Astrocyte (in vitro differentiated cells and primary cell): ENCODE measurements around the gene SRSF1. TPM values are rescaled to one million over a fixed set of nuclear protein-coding genes. Genes with fewer than 3 reads are reported as not detected.

Experiments
- DNase-seq: peaks from one replicate; pipeline ENCODE4 v3.0.0-alpha.2; 2010; ENCODE audit warnings: low read depth
- FAIRE-seq: peaks from 2 replicates; lab custom pipeline; 2011; peaks lifted over from hg19 to GRCh38; lab: Jason Lieb, UNC
- H2AFZ ChIP-seq: 2 replicates; pipeline ENCODE4 v1.6.0; 2012; ENCODE audit warnings: low read depth, low read length, inconsistent platforms
- H3K27ac ChIP-seq: 2 replicates; pipeline ENCODE4 v1.5.1; 2011; ENCODE audit warnings: low read depth, low read length, inconsistent platforms
- H3K27me3 ChIP-seq: 2 replicates; pipeline ENCODE4 v1.6.0; 2011; ENCODE audit warnings: low read length, inconsistent platforms; ENCODE audit not compliant: insufficient read depth
- H3K36me3 ChIP-seq: 2 replicates; pipeline ENCODE4 v1.5.1; 2011; ENCODE audit warnings: low read length, inconsistent platforms; ENCODE audit not compliant: insufficient read depth
- H3K4me1 ChIP-seq: 2 replicates; pipeline ENCODE4 v1.5.1; 2011; ENCODE audit warnings: low read length, inconsistent platforms; ENCODE audit not compliant: insufficient read depth
- H3K4me2 ChIP-seq: 2 replicates; pipeline ENCODE4 v1.6.0; 2012; ENCODE audit warnings: low read length, inconsistent platforms
- H3K4me3 ChIP-seq: 2 replicates; pipeline ENCODE4 v1.5.1; 2011; ENCODE audit warnings: low read depth, mild to moderate bottlenecking, low read length, inconsistent platforms; ENCODE audit not compliant: insufficient read depth
- H3K79me2 ChIP-seq: 2 replicates; pipeline ENCODE4 v1.6.0; 2012; ENCODE audit warnings: mild to moderate bottlenecking, low read length, inconsistent platforms; ENCODE audit not compliant: insufficient read depth
- H3K9ac ChIP-seq: 2 replicates; pipeline ENCODE4 v1.6.0; 2012; ENCODE audit warnings: mild to moderate bottlenecking, low read length, inconsistent platforms
- H3K9me3 ChIP-seq: 2 replicates; pipeline ENCODE4 v1.5.1; 2012; ENCODE audit warnings: low read depth, mild to moderate bottlenecking, low read length, inconsistent platforms; ENCODE audit not compliant: insufficient read depth
- H4K20me1 ChIP-seq: 2 replicates; pipeline ENCODE4 v1.6.0; 2012; ENCODE audit warnings: low read length, inconsistent platforms; ENCODE audit not compliant: insufficient read depth
- H3K27ac Mint-ChIP-seq: one replicate; pipeline ENCODE4 v1.8.0; 2021; ENCODE audit warnings: mild to moderate bottlenecking, mixed read lengths; ENCODE audit not compliant: unreplicated experiment
- H3K27me3 Mint-ChIP-seq: one replicate; pipeline ENCODE4 v1.8.0; 2021; ENCODE audit warnings: low read depth, mixed read lengths; ENCODE audit not compliant: unreplicated experiment
- H3K36me3 Mint-ChIP-seq: one replicate; pipeline ENCODE4 v1.8.0; 2021; ENCODE audit warnings: low read depth, mixed read lengths; ENCODE audit not compliant: unreplicated experiment
- H3K4me1 Mint-ChIP-seq: one replicate; pipeline ENCODE4 v1.8.0; 2021; ENCODE audit warnings: low read depth, mixed read lengths; ENCODE audit not compliant: unreplicated experiment
- H3K4me3 Mint-ChIP-seq: one replicate; pipeline ENCODE4 v1.8.0; 2021; ENCODE audit warnings: mild to moderate bottlenecking, moderate library complexity, mixed read lengths; ENCODE audit not compliant: unreplicated experiment
- H3K9me3 Mint-ChIP-seq: one replicate; pipeline ENCODE4 v1.8.0; 2021; ENCODE audit warnings: mild to moderate bottlenecking, mixed read lengths; ENCODE audit not compliant: unreplicated experiment
- CTCF ChIP-seq: IDR thresholded peaks from 2 replicates; pipeline ENCODE4 v1.5.1; 2011; ENCODE audit warnings: low read depth, mild to moderate bottlenecking, inconsistent platforms, low read length, moderate library complexity; ENCODE audit not compliant: insufficient read depth
- EZH2 ChIP-seq: IDR thresholded peaks from 2 replicates; pipeline ENCODE4 v1.6.1; 2012; ENCODE audit warnings: mild to moderate bottlenecking, low read length, inconsistent platforms; ENCODE audit not compliant: insufficient read depth
- total RNA-seq: library from RNA; stranded (reverse); gene quantifications from 2 replicates; pipeline ENCODE4 v1.2.1, GENCODE V29; 2021

Gene SRSF1
- total RNA-seq, 1 donor from 2014 or later = 196 TPM

GRCh38 chr17:58051468-58051867 lies 44.4 kb upstream of the SRSF1 start:
- Mint-ChIP-seq H3K4me1 (peaks cover 3% of the 10 kb centered on the region), H3K27me3 (peaks cover 22% of the 10 kb centered on the region), H3K27ac (no peak overlapping the region), H3K4me3 (no peak overlapping the region), H3K9me3 (peaks cover 1% of the 10 kb centered on the region), H3K36me3 (no peaks in the 10 kb centered on the region)
- DNase-seq = no peak
- H2AFZ ChIP-seq = no peak overlapping the region
- H3K4me3 ChIP-seq = no peak overlapping the region
- FAIRE-seq = no peak
- H3K79me2 ChIP-seq = no peaks in the 10 kb centered on the region
- no peaks in the 10 kb centered on the region for H4K20me1 ChIP-seq
- no peaks in the 10 kb centered on the region for H3K4me1 ChIP-seq
- TF ChIP-seq CTCF = no peak
- no peak for TF ChIP-seq EZH2
- no peaks in the 10 kb centered on the region for H3K36me3 ChIP-seq
- H3K4me2 ChIP-seq = no peak overlapping the region
- H3K9ac ChIP-seq = no peak overlapping the region
- no peak overlapping the region for H3K27ac ChIP-seq
- H3K9me3 ChIP-seq = no peaks in the 10 kb centered on the region
- peaks cover 9% of the 10 kb centered on the region for H3K27me3 ChIP-seq

GRCh38 chr17:58050966-58051365 lies 43.9 kb upstream of the SRSF1 start:
- H3K9ac ChIP-seq = no peak overlapping the region
- H3K9me3 ChIP-seq = no peaks in the 10 kb centered on the region
- Mint-ChIP-seq H3K36me3 (no peaks in the 10 kb centered on the region), H3K27ac (no peak overlapping the region), H3K9me3 (peaks cover 1% of the 10 kb centered on the region), H3K27me3 (peaks cover 25% of the 10 kb centered on the region), H3K4me3 (no peak overlapping the region), H3K4me1 (peaks cover 3% of the 10 kb centered on the region)
- FAIRE-seq (no peak), DNase-seq (no peak)
- H3K36me3 ChIP-seq = no peaks in the 10 kb centered on the region
- no peak overlapping the region for H3K27ac ChIP-seq
- TF ChIP-seq EZH2 (no peak), CTCF (no peak)
- H3K4me3 ChIP-seq = no peak overlapping the region
- no peak overlapping the region for H2AFZ ChIP-seq
- no peak overlapping the region for H3K4me2 ChIP-seq
- H3K4me1 ChIP-seq = no peaks in the 10 kb centered on the region
- H4K20me1 ChIP-seq = no peaks in the 10 kb centered on the region
- no peaks in the 10 kb centered on the region for H3K79me2 ChIP-seq
- peaks cover 9% of the 10 kb centered on the region for H3K27me3 ChIP-seq

GRCh38 chr17:58049533-58049932 lies 42.5 kb upstream of the SRSF1 start:
- Histone ChIP-seq H4K20me1 (no peaks in the 10 kb centered on the region), H3K9ac (no peak overlapping the region), H3K4me2 (no peak overlapping the region), H3K79me2 (no peaks in the 10 kb centered on the region), H3K36me3 (no peaks in the 10 kb centered on the region), H3K9me3 (no peaks in the 10 kb centered on the region), H2AFZ (no peak overlapping the region), H3K4me1 (no peaks in the 10 kb centered on the region), H3K27ac (no peak overlapping the region), H3K4me3 (no peak overlapping the region), H3K27me3 (peaks cover 5% of the 10 kb centered on the region)
- H3K4me3 Mint-ChIP-seq = no peak overlapping the region
- FAIRE-seq (no peak), DNase-seq (no peak)
- no peak overlapping the region for H3K27ac Mint-ChIP-seq
- H3K9me3 Mint-ChIP-seq = peaks cover under 1% of the 10 kb centered on the region
- peaks cover 3% of the 10 kb centered on the region for H3K4me1 Mint-ChIP-seq
- no peaks in the 10 kb centered on the region for H3K36me3 Mint-ChIP-seq
- peaks cover 22% of the 10 kb centered on the region for H3K27me3 Mint-ChIP-seq
- TF ChIP-seq EZH2 = no peak
